Measurements from ENCODE around the gene RGL2.
A peak's percentile ranks its signal among the peaks of the same experiment; 100 is the strongest.
"Not testable (repeated sequence)": the region's sequence is repeated elsewhere in the genome, so short reads cannot be mapped to it uniquely, and the experiment has no call there.

RGL2 gene

DNA sequence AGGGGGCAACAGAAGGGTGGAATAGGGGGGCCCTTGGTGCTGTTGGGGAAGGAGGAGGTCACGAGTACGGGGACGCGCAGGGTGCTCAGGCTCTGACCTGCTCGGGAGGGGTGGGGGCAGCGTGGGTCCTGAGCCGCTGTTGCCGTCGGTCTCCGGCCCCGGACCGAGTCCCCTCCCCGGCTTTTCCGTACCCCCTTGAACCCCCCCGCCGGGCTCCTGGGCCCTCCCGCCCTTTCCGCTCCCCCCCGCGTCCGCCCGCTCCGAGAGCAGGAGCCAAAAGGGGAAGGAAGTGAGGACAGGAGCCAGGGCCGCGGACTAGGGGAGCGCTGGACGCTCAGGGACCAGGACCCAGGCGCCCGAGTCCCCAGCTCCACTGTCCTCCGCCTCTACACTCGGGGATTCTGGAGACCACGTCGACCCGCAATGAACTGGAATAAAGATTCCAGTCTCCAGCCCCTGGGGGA lies at the start of gene RGL2:
TSS of gene RGL2 (minus strand) at position 170 of the 464 bp plus-strand sequence. CDS start 332 bp downstream, outside the sequence.
- TF ChIP-seq, protein P1, sequence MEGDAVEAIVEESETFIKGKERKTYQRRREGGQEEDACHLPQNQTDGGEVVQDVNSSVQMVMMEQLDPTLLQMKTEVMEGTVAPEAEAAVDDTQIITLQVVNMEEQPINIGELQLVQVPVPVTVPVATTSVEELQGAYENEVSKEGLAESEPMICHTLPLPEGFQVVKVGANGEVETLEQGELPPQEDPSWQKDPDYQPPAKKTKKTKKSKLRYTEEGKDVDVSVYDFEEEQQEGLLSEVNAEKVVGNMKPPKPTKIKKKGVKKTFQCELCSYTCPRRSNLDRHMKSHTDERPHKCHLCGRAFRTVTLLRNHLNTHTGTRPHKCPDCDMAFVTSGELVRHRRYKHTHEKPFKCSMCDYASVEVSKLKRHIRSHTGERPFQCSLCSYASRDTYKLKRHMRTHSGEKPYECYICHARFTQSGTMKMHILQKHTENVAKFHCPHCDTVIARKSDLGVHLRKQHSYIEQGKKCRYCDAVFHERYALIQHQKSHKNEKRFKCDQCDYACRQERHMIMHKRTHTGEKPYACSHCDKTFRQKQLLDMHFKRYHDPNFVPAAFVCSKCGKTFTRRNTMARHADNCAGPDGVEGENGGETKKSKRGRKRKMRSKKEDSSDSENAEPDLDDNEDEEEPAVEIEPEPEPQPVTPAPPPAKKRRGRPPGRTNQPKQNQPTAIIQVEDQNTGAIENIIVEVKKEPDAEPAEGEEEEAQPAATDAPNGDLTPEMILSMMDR (IDR thresholded peaks at IDR 0.05; ENCODE audit: low read depth, low read length) = no peak
- no peak for TF ChIP-seq EZH2phosphoT487 (IDR thresholded peaks at IDR 0.05; ENCODE audit: low read depth)
- Histone ChIP-seq H3K4me2 (ENCODE audit: low read length) (peak within 1 kb of the TSS; percentile 100), H3K36me3 (replicated peaks; ENCODE audit: low read depth, low read length) (peaks cover 13% of the 10 kb centered on the region), H3K79me2 (ENCODE audit: low read length) (peaks cover 4% of the 10 kb centered on the region; the same call in 1 of the 2 replicates), H3K4me1 (ENCODE audit: low read length) (peaks cover 16% of the 10 kb centered on the region), H2AFZ (ENCODE audit: low read depth, low read length) (no peak within 1 kb of the TSS), H3K9me3 (ENCODE audit: insufficient read depth, low read length) (no peaks in the 10 kb centered on the region), H3K27ac (ENCODE audit: low read length) (peak within 1 kb of the TSS; percentile 98), H3K4me3 (ENCODE audit: low read length) (peak within 1 kb of the TSS; percentile 99), H3K27me3 (ENCODE audit: low read depth, low read length) (no peaks in the 10 kb centered on the region), H4K20me1 (ENCODE audit: insufficient read depth, low read length) (no peaks in the 10 kb centered on the region), H3K9ac (ENCODE audit: low read length) (peak within 1 kb of the TSS; percentile 95)

DNA sequence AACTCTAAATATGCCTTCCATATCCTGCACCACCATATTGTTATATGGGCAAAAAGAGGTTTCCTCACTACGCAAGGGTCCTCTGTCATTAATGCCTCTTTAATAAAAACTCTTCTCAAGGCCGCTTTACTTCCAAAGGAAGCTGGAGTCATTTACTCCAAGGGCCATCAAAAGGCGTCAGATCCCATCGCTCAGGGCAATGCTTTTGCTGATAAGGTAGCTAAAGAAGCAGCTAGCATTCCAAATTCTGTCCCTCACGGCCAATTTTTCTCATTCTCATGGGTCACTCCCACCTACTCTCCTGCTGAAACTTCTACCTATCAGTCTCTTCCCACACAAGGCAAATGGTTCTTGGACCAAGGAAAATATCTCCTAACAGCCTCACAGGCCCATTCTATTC lies 49.1 kb upstream of the RGL2 start:
- TF ChIP-seq, protein P1 (IDR thresholded peaks at IDR 0.05; ENCODE audit: low read depth, low read length) = no peak
- no peak for TF ChIP-seq EZH2phosphoT487 (IDR thresholded peaks at IDR 0.05; ENCODE audit: low read depth)
- Histone ChIP-seq H4K20me1 (ENCODE audit: insufficient read depth, low read length) (no peaks in the 10 kb centered on the region), H3K9me3 (ENCODE audit: insufficient read depth, low read length) (no peaks in the 10 kb centered on the region), H3K9ac (ENCODE audit: low read length) (no peak overlapping the region), H3K4me2 (ENCODE audit: low read length) (no peak overlapping the region), H3K36me3 (replicated peaks; ENCODE audit: low read depth, low read length) (no peaks in the 10 kb centered on the region), H3K27ac (ENCODE audit: low read length) (no peak overlapping the region), H3K27me3 (ENCODE audit: low read depth, low read length) (no peaks in the 10 kb centered on the region), H3K4me1 (ENCODE audit: low read length) (peaks cover 12% of the 10 kb centered on the region), H2AFZ (ENCODE audit: low read depth, low read length) (no peak overlapping the region), H3K4me3 (ENCODE audit: low read length) (no peak overlapping the region), H3K79me2 (ENCODE audit: low read length) (no peaks in the 10 kb centered on the region)

DNA sequence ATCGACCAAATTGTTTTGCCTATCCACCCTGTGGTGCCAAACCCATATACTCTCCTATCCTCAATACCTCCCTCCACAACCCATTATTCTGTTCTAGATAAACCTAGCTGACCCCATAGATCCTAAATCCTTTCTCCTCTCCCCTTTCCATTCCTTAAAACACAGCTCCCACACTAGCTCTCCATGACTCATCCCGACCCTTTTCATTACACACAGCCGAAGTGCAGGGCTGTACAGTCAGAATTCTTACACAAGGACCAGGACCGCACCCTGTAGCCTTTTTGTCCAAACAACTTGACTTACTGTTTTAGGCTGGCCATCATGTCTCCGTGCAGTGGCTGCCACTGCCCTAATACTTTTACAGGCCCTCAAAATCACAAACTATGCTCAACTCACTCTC lies 48.2 kb upstream of the RGL2 start:
- H3K9ac ChIP-seq (ENCODE audit: low read length); H3K4me3 ChIP-seq (ENCODE audit: low read length); H3K4me2 ChIP-seq (ENCODE audit: low read length); H3K9me3 ChIP-seq (ENCODE audit: insufficient read depth, low read length); H2AFZ ChIP-seq (ENCODE audit: low read depth, low read length); H3K36me3 ChIP-seq (replicated peaks; ENCODE audit: low read depth, low read length); H3K79me2 ChIP-seq (ENCODE audit: low read length); H3K27ac ChIP-seq (ENCODE audit: low read length); H4K20me1 ChIP-seq (ENCODE audit: insufficient read depth, low read length); H3K27me3 ChIP-seq (ENCODE audit: low read depth, low read length): not testable (repeated sequence)
- peaks cover 12% of the 10 kb centered on the region for H3K4me1 ChIP-seq (ENCODE audit: low read length)

GRCh38 chr6:33344701-33345697 lies 46.3 kb upstream of the RGL2 start:
- Histone ChIP-seq H3K36me3 (replicated peaks; ENCODE audit: low read depth, low read length) (no peaks in the 10 kb centered on the region), H3K27me3 (ENCODE audit: low read depth, low read length) (no peaks in the 10 kb centered on the region), H3K4me2 (ENCODE audit: low read length) (peak overlapping the region; percentile 92), H3K79me2 (ENCODE audit: low read length) (no peaks in the 10 kb centered on the region), H3K27ac (ENCODE audit: low read length) (no peak overlapping the region), H3K9ac (ENCODE audit: low read length) (peak overlapping the region; percentile 55), H4K20me1 (ENCODE audit: insufficient read depth, low read length) (no peaks in the 10 kb centered on the region), H2AFZ (ENCODE audit: low read depth, low read length) (peak overlapping the region; percentile 97), H3K4me1 (ENCODE audit: low read length) (peaks cover 12% of the 10 kb centered on the region), H3K4me3 (ENCODE audit: low read length) (peak overlapping the region; percentile 73), H3K9me3 (ENCODE audit: insufficient read depth, low read length) (no peaks in the 10 kb centered on the region)
- no peak for TF ChIP-seq EZH2phosphoT487 (IDR thresholded peaks at IDR 0.05; ENCODE audit: low read depth)
- TF ChIP-seq, protein P1 (IDR thresholded peaks at IDR 0.05; ENCODE audit: low read depth, low read length) = peak; percentile 45
